Stimulated activated CD4-positive, alpha-beta T cell treated with anti-CD3 and anti-CD28 coated beads, Interleukin-2, amount 100 ng/mL, for 48 hours (primary cell): Measurements from ENCODE around the gene C3orf49.

Source experiments
- DNase-seq, 2 donors: peaks; one replicate each; pipeline ENCODE4 v3.0.0-alpha.2; 2020

C3orf49 gene

GRCh38 chr3:63819151-63819398 lies at the start of gene C3orf49:
Gene C3orf49 (plus strand): TSS chr3:63819299. CDS start chr3:63819472, 173 bp downstream.
- no peak for DNase-seq

- DNase-seq, result no peak
These were observed 44.3 kb upstream of the C3orf49 start for GRCh38 chr3:63774781-63775180.

DNA sequence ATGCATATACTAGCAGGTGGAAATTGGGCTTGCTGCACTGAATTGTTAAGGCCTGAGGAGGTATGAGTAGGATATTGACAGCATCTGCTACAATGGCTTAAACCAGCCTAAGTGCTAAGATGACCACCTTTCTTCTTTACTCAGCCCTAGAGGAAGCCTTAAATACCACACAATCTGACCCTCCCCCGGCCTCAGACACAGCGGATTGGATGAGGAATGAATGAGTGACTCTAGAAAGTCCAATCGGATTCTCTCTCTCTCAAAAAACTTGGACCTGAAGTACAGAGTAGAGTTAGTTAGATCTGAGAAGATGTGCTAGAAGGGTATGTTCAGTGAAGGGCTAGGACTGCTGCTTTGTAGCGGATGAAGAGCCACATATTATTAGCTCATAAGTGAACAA lies 39.9 kb upstream of the C3orf49 start:
- DNase-seq, result no peak

GRCh38 chr3:63791974-63792373 lies 27.1 kb upstream of the C3orf49 start:
- no peak for DNase-seq

GRCh38 chr3:63795438-63795837 lies 23.7 kb upstream of the C3orf49 start:
- DNase-seq, result no peak

- DNase-seq, result no peak
These were observed 20.6 kb upstream of the C3orf49 start for GRCh38 chr3:63798544-63798943.

DNA sequence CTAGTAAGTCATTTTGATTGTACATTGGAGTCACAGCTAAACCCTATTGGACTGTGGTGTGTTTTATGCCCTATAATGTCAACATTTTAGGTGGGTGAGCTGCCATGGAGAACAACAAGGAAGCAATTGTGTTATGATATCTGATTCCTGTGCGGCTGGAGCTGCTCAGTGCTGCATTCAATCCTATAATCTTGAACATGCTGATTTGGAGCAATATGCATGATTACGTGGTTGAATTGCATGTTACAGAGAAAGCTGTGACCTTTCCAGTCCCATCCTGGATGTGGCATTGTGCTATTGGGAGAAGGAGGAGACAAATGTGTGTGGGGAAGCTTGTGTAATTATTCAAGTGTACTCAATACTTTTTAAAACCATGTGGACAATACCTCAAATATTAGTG lies 20.1 kb upstream of the C3orf49 start:
- DNase-seq, result no peak

GRCh38 chr3:63800097-63800496 lies 19.0 kb upstream of the C3orf49 start:
- no peak for DNase-seq

DNA sequence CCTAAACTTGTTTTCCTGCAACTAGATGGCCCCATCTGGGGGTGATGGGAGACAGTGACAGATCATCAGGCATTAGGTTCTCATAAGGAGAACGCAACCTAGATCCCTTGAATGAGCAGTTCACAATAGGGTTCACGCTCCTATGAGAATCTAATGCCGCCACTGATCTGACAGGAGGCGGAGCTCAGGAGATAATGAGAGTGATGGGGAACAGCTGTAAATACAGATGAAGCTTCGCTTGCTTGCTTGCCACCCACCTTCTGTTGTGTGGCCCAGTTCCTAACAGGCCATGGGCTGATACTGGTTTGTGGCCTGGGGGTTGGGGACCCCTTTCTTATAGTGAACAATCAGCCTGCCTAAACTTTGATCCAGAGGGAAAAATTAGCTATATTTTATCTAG lies 15.2 kb upstream of the C3orf49 start:
- DNase-seq, result no peak

DNA sequence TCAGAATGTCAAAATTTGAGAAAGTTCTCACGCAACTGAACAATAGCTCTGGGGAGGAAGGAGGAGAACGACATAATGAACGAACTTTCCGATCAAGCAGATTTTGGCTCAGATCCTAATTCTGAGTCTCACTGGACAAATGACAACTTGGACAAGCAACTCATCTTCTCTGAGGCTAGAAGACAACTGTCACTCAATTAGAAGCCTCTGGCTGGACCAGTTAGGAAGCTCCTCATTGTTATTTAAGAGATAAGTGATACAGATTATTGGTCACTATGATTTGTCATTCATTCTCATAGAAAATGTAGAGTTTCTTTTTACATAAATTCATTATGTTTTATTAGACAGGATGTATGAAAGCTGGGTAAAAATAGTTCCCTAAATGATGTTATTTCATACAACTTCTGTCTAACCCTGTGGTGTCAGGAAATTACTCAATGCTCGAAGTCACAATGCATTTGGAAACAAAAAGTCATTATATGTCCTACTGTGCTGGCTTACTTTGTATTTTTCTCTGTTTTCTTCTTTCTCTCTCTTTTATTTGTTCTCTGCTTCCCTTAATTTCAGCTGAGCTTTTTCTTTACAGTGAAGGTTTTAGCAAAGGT lies 11.0 kb upstream of the C3orf49 start:
- no peak for DNase-seq

GRCh38 chr3:63808633-63809032 lies 10.5 kb upstream of the C3orf49 start:
- DNase-seq, result no peak

DNA sequence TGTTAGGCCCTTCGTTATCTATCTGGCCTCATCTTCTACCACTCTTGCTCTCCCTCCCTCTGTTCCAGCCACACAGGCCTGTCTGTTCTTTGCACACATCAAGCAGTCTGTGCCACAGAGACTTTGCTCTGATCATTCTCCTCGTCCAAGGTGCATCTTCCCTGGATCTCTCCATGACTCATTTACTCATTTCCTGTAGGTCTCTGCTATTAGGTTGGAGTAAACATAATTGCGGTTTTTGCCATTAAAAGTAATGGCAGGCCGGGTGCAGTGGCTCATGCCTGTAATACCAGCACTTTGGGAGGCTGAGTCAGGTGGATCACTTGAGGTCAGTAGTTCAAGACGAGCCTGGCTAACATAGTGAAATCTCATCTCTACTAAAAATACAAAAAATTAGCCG lies 9.5 kb upstream of the C3orf49 start:
- DNase-seq, result no peak

GRCh38 chr3:63814237-63814636 lies 4.9 kb upstream of the C3orf49 start:
- no peak for DNase-seq

DNA sequence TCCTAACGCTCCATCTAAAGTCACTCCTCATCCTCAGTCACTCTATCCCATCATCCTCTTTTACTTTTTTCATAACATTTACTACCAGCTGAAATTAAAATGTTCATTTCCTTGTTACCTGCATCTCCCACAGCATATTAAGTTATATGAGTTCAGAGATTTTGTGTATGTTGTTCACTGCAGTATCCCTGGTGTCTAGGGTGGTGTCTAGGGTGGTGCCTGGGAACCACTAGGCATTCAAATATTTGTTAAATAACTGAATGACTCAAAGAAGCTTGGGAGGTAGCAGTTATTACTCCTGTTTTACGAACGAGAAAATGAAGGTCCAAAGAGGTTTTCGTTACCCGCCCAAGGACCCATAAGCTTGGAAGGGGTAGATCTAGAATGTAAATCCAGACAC lies 1.9 kb upstream of the C3orf49 start:
- no peak for DNase-seq

DNA sequence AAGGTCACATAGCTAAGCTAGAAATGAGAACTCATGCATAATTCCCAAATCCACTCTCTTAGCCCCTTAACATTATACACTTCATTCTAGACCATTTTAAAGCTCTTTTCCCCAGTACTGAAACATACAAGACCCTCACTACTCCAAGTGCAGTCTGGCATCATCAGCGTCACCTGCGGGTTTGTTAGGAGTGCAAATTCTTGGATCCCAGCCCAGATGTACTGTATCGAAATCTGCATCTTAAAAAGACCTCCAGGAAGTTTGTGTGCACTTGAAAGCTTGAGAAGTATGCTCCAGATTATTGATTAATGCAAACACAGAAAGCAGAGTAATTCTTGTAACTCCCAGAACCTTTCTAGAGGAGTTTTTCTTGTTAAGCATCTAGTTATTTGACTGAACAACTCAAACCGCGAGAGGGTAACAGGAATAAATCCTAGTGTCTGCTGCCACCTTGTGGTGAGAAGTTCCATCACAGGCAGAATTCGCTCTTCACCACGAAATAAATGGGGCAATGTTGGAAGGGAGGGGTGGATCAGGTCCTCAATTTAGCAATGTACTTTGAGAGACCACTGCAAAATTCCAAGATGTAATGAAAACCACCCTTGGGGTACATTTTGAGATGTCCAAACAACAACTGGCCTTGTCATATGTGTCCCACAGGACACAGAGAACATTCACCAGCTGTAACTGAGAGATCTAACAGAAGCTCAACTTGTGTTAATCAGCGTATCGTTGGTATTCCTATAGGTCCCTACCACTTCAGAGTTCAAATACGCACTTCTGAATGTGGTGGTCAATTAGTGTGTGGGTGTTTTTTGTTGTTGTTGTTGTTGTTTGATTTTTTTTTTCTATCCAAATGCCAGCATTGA lies 583 bp upstream of the C3orf49 start:
- peak; percentile 63 to 64 for DNase-seq

- DNase-seq, result no peak
These were observed 5.2 kb downstream of the C3orf49 start for GRCh38 chr3:63824309-63824708.

- no peak for DNase-seq
These were observed 11.4 kb downstream of the C3orf49 start for GRCh38 chr3:63830526-63830925.

DNA sequence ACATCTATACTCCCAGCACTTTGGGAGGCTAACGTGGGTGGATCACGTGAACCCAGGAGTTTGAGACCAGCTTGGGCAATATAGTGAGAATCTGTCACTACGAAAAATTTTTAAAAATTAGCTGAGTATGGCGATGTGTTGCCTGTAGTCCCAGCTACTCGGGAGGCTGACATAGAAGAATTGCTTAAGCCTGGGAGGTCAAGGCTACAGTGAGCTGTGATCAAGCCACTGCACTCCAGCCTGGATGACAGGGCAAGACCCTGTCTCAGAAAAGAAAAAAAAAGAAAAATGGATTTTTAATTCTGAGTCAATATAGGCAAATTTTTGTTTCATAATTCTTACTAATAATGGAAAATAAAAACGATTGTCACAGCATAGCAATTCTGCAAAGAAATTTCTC lies 13.3 kb downstream of the C3orf49 start:
- DNase-seq, result no peak

DNA sequence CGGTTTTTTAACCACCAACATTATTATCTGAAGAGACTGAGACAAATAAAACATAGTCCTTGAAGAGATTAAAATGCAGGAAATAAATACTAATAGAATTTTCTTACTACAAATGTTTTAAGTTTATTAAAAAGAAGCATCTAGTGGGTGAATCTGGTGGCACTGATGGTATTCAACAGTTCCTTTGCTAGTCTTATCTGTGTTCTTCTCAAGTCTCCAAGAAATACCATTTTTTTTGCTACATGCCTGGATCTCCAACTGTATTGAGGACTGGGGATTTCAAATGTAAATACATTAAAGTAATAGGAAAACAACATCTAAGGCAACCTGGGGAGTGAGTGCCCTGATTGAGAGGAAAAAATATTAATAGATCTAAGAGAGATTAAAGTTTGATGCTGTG lies 22.6 kb downstream of the C3orf49 start:
- DNase-seq, result no peak

DNA sequence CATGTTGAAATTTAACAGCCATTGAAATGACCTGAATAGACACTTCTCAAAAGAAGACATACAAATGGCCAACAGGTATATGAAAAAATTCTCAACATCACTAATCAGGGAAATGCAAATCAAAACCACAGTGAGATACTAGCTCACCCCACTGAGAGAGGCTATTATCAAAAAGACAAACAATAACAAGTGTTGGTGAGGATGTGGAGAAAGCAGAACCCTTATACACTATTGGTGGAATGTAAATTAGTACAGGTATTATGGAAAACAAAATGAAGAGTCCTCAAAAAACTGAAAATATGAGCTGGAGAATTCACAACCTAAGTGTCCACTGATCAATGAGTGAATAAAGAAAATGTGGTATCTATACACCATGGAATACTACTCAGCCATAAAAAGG lies 23.0 kb downstream of the C3orf49 start:
- DNase-seq, result no peak

GRCh38 chr3:63845215-63845614 lies 26.1 kb downstream of the C3orf49 start:
- no peak for DNase-seq

- DNase-seq, result no peak
These were observed 28.8 kb downstream of the C3orf49 start for GRCh38 chr3:63847718-63848450.

DNA sequence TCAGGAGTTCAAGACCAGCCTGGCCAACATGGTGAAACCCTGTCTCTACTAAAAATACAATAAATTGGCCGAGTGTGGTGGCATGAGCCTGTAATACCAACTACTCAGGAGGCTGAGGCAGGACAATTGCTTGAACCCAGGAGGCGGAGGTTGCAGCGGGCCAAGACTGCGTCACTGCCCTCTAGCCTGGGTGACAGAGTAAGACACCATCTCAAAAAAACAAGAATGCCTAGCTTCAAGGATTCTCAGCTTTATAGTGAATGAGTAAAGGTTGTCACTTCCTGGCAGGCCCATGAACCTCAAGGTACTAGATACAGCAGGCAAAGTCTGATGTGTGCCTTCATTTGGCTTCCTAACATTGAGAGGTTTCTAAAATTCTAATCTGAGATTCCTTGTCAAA lies 30.1 kb downstream of the C3orf49 start:
- DNase-seq, result no peak

GRCh38 chr3:63851287-63851686 lies 32.2 kb downstream of the C3orf49 start:
- DNase-seq, result no peak
